PFSK-1 (cell line): ENCODE measurements around the gene VWCE.

Source experiments
- FOXP2 ChIP-seq: optimal IDR thresholded peaks from 2 replicates; pipeline ENCODE3; 2011; ENCODE audit warnings: borderline replicate concordance, control low read depth, inconsistent platforms; ENCODE audit not compliant: insufficient read depth; ENCODE audit errors: extremely low read length, extremely low read depth
- POLR2AphosphoS5 ChIP-seq: IDR thresholded peaks from 2 replicates; pipeline ENCODE4 v1.6.1; 2012; ENCODE audit warnings: low read depth, mild to moderate bottlenecking, control low read depth, low read length, moderate library complexity
- REST ChIP-seq, 2 experiments: IDR thresholded peaks; 2 replicates each; pipeline versions ENCODE4 v1.6.1 to v1.8.0; 2011 to 2012; ENCODE audit warnings: low read depth in 2 of 2, low read length in 2 of 2, control low read depth in 1 of 2, inconsistent platforms in 1 of 2, mild to moderate bottlenecking in 1 of 2, moderate library complexity in 1 of 2; ENCODE audit not compliant: insufficient read depth in 1 of 2
- SIN3A ChIP-seq: IDR thresholded peaks from 2 replicates; pipeline ENCODE4 v1.6.1; 2012; ENCODE audit warnings: mild to moderate bottlenecking, low read length, moderate library complexity, borderline replicate concordance; ENCODE audit not compliant: insufficient read depth
- TAF1 ChIP-seq: IDR thresholded peaks from 2 replicates; pipeline ENCODE4 v1.6.1; 2012; ENCODE audit warnings: low read length, control low read depth, borderline replicate concordance; ENCODE audit not compliant: insufficient read depth

Gene VWCE

GRCh38 chr11:61340979-61341378 lies 45.9 kb upstream of the VWCE start:
- no peak for TF ChIP-seq REST (IDR thresholded peaks at IDR 0.05; ENCODE audit: insufficient read depth in 1 of 2, low read depth in 2 of 2, low read length in 2 of 2)
- TF ChIP-seq POLR2AphosphoS5: no peak
- TF ChIP-seq TAF1: no peak
- TF ChIP-seq SIN3A: no peak
- TF ChIP-seq FOXP2: no peak

GRCh38 chr11:61339490-61339878 lies 44.4 kb upstream of the VWCE start:
- no peak for TF ChIP-seq SIN3A

GRCh38 chr11:61338783-61339489 lies 43.8 kb upstream of the VWCE start:
- TF ChIP-seq TAF1 (no peak), SIN3A (no peak), POLR2AphosphoS5 (no peak), FOXP2 (no peak), REST (IDR thresholded peaks at IDR 0.05; ENCODE audit: insufficient read depth in 1 of 2, low read depth in 2 of 2, low read length in 2 of 2) (no peak)

- TF ChIP-seq POLR2AphosphoS5 (no peak), REST (IDR thresholded peaks at IDR 0.05; ENCODE audit: insufficient read depth in 1 of 2, low read depth in 2 of 2, low read length in 2 of 2) (no peak), FOXP2 (no peak), TAF1 (no peak), SIN3A (no peak)
Measured at GRCh38 chr11:61337706-61338470, 42.8 kb upstream of the VWCE start.

GRCh38 chr11:61336171-61336935 lies 41.2 kb upstream of the VWCE start:
- TF ChIP-seq TAF1 (no peak), FOXP2 (peak; percentile 51)

- TF ChIP-seq SIN3A (no peak), POLR2AphosphoS5 (no peak), REST (IDR thresholded peaks at IDR 0.05; ENCODE audit: insufficient read depth in 1 of 2, low read depth in 2 of 2, low read length in 2 of 2) (no peak), TAF1 (no peak), FOXP2 (no peak)
Measured at GRCh38 chr11:61335355-61335710, 40.2 kb upstream of the VWCE start.
